T-helper 22 cell (primary cell): ENCODE data around the gene BCAS3.
"Not testable (repeated sequence)": the region's sequence is repeated elsewhere in the genome, so short reads cannot be mapped to it uniquely, and the experiment has no call there.

Experiments
- DNase-seq: peaks from one replicate; pipeline ENCODE4 v3.0.0-alpha.2; 2020; ENCODE audit warnings: low read depth

BCAS3 gene

DNA sequence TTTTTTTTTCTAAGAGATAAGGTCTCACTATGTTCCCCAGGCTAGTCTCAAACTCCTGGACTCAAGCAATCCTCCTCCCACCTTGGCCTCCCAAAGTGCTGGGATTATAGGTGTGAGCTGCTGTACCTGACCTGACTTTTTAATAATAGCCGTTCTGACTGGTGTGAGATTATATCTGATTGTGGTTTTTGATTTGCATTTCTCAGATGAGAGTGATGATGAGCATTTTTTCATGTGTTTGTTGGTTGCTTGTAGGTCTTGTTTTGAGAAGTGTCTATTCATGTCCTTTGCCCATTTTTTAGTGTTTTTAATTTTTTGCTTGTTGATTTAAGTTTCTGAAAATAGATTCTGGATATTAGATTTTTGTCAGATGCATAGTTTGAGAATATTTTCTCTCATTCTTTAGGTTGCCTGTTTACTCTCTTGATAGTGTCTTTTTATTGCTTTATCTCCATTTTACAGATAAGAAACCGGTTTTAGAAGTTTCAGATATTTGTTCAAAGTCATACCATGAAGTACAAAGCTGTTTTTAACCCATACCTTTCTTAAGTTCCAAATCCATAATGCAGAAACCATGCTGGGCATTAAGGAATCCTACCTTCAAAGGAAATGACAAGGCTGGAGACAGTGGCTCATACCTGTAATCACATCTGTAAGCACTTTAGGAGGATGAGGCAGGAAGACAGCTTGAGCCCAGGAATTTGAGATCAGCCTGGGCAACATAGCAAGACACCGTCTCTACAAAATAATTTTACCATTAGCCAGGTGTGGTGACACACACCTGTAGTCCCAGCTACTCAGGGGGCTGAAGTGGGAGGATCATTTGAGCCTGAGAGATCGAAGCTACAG is 553.5 kb downstream of the BCAS3 start:
- DNase-seq, result no peak

GRCh38 chr17:61232871-61233270 is 555.2 kb downstream of the BCAS3 start:
- DNase-seq, result no peak

DNA sequence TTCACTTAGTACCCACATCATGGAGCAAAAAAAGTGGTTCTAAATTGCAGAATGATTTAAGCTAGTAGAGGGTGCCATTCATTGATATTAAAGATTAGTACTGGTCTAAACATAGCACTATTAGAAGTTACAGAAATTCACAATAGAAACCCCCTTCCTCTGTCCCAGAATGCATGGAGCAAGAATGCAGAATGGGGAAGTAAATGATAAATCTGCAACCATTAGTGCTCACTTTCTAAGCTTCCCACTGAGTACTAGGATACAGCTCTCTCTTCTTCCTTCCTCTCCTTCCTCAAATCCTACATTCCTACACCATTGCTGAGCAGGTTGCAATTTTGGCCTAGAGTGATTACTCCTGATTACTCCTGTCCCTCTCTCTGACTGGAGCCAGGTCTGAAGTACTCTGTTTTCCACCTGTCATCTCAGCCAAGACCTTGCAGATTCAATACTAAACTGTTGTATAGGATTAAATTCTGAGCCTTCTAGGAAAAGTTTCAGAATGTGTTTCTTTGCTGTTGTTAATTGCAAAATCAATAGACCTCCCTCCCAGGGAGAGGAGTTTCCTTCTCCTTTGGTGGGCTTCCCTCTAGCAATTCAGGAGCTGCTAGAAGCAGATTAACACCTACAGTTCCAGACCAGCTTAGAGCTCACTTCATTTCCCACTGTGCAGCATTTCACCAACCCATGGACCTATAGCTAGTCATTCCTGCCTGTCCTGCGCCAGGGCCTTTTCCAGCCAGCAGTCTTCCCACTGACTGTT is 556.5 kb downstream of the BCAS3 start:
- no peak for DNase-seq

- DNase-seq, result no peak
These were observed 557.6 kb downstream of the BCAS3 start for GRCh38 chr17:61235001-61235826.

GRCh38 chr17:61235827-61236197 is 558.2 kb downstream of the BCAS3 start:
- DNase-seq, result no peak

GRCh38 chr17:61237275-61237674 is 559.6 kb downstream of the BCAS3 start:
- DNase-seq, result no peak

GRCh38 chr17:61238455-61238933 is 560.8 kb downstream of the BCAS3 start:
- DNase-seq, result no peak

DNA sequence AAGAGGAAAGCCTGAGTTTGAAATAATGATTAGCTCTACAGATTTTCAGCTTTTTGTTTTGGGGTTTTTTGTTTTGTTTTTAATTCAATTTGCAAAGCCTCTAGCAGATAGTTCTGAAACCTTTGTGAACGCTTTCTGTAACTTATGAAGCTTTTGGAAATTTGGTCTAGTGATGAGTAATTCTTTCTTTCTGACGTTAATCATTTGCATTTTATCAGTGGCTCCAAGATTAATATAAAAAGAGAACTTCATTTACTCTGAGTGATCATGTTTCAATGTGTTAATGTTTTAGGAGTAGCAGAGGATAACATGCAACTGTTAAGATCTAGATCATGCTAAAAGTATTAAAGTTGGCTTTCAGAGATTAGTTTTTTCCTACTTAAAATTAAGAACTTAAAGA is 561.7 kb downstream of the BCAS3 start:
- DNase-seq, result no peak

DNA sequence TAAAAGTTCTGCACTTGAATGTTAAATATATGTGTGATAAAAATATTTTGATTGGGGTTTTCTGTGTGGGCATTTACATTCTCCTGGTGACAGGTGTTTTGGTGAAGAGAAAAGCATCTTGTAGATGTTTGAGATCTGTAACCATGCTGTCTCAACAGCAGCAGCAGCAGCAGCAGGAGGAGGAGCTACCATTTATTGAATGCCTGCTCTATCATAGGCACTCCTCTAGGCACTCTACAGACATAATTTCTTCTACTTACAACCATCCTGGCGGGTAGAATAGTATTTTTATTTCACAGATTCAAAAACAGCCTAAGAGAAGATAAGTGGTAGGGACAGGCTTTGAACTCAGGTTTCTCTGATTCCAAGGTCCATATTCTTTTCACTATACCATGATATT is 562.3 kb downstream of the BCAS3 start:
- DNase-seq, result no peak

DNA sequence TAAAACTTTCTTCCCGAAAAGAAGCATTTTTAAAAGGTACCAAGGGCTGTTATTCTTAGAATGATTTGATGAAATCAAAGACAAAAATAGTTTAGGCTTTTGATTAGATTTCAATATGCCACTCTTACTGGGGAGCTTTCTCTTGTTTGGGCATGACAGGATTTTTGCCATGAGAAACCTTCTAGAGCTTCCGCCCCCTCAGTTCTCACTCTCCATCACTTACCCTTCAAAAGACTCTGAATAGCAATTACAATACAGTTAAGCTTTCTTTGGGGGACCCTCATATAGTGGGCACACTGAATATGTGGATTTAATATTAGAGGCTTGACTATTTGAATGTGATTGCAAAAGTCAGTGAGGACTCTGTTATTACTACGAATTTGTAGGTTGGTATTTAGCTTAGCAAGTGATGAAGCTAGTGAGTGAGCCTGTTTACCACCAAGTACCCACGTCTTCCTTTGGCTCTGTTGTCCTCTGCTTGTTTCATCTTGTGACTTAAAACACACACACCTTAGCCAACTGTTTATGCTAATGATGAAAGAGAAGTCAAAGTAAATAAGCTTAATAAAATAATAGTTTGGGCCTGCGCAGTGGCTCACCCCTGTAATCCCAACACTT is 563.3 kb downstream of the BCAS3 start:
- no peak for DNase-seq

GRCh38 chr17:61244988-61245387 is 567.3 kb downstream of the BCAS3 start:
- DNase-seq, result not testable (repeated sequence)

DNA sequence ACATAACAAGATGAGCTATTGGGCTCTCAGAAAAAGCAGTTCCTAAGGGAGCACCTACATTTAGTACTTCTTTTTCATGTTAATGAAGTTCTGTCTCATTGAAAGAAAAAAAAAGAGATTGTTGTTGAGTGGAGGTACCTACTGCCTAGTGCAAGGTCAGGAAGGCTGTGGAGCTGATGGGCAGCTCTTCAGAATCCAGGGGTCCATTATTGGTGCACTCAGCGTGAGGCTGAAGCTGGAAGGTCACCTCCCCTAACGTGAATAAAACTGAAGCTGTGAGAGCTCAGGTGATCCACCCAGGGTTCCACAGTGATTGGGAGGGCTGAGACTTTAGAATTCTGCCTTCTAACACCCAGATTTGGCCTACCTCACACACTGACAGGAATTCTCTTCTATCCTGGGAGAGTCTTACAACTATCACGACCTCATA is 568.1 kb downstream of the BCAS3 start:
- no peak for DNase-seq

GRCh38 chr17:61247439-61247838 is 569.8 kb downstream of the BCAS3 start:
- no peak for DNase-seq

DNA sequence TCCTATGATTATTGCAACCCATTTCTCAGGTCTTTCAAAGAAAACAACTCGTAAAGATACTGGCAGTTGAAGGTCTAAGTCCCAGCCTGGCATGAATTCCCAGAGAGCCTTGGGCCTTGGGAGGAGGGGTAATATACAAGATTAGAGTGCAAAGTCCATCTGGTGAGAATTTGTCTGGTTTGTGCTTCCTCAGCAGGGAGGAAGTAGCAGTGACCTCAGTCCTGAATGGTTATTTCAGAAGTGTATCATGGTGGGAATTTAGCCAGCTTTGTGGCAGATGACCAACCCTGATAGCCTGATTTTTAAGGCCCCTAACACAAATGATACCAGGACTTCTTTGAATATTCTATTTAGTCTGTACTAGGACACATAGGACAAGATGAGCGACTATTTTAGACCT is 570.7 kb downstream of the BCAS3 start:
- DNase-seq, result no peak

DNA sequence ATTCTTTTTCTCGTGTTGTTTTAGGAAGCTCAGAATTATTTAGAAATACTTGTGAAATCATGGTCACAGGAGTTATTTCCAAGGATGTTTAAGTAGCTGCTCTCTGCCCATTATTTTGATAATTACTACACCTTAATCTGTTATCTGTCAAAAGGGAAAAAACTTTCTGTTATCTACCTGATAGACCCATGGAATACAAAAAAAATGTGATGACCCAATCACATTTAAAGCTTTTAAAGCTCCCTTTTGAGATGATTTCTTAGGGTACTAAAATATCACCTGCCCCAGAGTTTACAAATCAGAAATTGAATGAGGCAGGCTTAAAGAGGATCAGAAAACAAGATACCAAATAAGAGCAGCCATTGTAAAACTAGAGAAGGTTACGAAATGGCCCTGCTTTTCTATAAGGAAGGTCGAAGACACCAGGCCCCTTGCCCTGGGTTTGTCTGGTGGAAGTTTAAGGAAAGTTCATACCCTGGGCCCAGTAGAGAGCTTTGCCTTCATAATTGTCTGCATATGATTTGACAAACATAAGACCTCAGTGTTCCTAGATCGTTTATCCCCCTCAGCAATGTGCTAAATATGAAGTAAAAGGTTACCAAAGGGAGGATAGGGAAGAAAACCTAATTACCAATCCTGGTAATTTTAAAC is 572.1 kb downstream of the BCAS3 start:
- DNase-seq, result no peak

DNA sequence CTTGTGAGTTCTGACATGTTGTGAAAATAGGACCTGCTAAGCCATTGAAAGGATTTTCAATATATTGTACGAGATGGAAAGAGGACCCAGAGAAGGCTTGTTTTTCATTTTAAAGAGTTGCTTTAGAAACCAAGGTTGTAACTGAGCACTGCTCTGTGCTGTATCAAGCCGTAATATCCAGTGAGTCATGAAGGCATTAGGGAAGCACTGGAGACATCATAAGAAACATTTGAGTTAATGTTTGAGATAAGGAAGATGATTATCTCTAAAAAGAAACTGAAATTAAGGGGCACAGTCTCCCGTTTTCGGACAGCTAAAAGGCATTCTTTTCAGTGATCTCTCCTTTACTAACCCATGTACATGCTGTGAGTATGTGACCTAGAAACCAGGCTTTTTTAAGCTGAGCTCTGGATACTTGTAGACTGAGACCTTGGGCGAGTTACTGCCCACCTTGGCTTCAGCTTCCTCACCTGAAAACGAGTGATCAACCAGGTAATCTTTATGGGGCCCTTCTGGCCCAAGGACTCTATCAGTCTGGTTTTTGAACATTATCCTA is 572.8 kb downstream of the BCAS3 start:
- no peak for DNase-seq

- no peak for DNase-seq
These were observed 574.6 kb downstream of the BCAS3 start for GRCh38 chr17:61251939-61252865.

GRCh38 chr17:61253362-61253761 is 575.7 kb downstream of the BCAS3 start:
- DNase-seq, result no peak

DNA sequence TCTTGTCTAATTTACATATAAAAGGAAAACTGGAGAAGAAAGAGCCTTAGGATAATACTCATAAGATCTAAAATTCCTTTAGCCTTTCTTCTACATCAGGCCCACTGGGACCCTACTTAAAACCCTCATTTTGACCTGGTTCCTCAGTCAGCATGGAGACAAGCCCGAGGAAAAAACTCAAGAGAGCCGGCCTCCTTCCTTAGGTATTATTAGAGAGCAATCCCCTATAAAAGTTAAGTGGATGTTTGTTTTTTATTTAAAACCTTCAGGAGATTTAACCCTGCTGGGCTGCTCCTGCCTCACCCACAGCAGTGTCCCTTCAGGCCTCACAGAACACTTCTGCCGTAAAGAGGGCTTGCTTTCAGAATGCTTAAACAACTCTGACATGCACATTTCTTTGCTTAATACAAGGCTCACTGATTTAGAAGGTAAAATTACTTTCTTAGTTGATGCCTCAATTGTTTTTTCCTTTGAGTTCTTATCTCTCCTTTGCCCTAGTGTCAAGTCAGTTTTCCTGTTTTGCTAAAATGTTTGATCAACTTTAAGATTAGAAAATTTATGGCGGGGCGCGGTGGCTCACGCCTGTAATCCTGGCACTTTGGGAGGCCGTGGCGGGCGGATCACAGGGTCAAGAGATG is 576.4 kb downstream of the BCAS3 start:
- no peak for DNase-seq
